Measurements from ENCODE around the gene PPP1R18. TPM values are rescaled to one million over a fixed set of nuclear protein-coding genes. Genes with fewer than 3 reads are reported as not detected.
A peak's percentile ranks its signal among the peaks of the same experiment; 100 is the strongest.

PPP1R18 gene
- total RNA-seq, 2 donors from 2014 or later = 14.5 to 20.0 TPM

DNA sequence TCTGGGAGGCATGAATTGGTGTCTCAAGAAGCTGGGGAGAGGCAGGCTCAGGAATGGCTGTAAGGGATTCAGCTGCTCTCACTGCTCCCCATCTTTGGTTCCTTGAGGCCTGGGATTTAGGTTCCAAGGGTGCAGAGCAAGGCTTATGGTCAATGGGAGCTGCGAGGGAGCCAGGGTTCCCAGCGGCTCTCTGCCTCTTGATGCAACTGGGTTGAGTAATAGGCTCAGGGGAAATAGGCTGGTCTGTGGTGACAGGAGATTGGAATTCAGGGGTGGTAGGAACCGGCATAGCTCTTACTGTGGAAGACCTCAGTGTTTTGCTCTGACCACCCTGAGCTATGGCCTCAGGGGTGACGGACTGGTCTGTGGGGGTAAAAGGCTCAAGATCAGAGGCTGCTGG, 17.4 kb upstream of the PPP1R18 start:
- intact Hi-C loops (cut with DNase I) = no loop called here
- TF ChIP-seq POLR2A (IDR thresholded peaks at IDR 0.05) = no peak
- TF ChIP-seq, protein P1, sequence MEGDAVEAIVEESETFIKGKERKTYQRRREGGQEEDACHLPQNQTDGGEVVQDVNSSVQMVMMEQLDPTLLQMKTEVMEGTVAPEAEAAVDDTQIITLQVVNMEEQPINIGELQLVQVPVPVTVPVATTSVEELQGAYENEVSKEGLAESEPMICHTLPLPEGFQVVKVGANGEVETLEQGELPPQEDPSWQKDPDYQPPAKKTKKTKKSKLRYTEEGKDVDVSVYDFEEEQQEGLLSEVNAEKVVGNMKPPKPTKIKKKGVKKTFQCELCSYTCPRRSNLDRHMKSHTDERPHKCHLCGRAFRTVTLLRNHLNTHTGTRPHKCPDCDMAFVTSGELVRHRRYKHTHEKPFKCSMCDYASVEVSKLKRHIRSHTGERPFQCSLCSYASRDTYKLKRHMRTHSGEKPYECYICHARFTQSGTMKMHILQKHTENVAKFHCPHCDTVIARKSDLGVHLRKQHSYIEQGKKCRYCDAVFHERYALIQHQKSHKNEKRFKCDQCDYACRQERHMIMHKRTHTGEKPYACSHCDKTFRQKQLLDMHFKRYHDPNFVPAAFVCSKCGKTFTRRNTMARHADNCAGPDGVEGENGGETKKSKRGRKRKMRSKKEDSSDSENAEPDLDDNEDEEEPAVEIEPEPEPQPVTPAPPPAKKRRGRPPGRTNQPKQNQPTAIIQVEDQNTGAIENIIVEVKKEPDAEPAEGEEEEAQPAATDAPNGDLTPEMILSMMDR (IDR thresholded peaks at IDR 0.05) = no peak
- Histone ChIP-seq H3K27me3 (no peaks in the 10 kb centered on the region), H3K36me3 (replicated peaks in 1 of 2; ENCODE audit: insufficient read depth in 1 of 2, low read depth in 2 of 2) (no peaks in the 10 kb centered on the region), H3K9me3 (no peaks in the 10 kb centered on the region), H3K27ac (no peak overlapping the region), H3K4me1 (peaks cover 16% of the 10 kb centered on the region), H3K4me3 (no peak overlapping the region)
- ATAC-seq (no peak), DNase-seq (no peak)
- WGBS, 2 donors = 83 to 91% methylated on average over 4 of the region's 4 CpGs

DNA sequence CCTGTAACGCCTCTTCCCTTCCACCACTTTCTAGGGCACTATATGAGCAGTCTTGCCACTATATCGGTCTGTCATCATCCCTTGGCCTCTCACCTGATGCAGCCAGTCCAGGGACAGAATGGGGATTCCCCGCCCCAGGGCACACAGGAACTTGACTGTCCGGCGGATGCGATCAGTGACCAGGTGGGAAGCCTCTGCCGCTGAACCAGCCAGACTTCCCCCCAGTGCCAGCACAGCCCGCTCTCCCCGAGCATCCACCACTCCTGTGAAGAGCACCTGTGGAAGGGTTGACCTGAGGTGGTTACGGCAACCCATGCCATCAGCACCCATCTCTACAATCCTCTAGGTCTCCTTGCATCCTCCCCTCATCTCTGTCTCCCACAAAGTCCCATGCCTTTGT, 16.6 kb upstream of the PPP1R18 start:
- intact Hi-C loops (cut with DNase I) = no loop called here

GRCh38 chr6:30700340-30700739, 13.9 kb upstream of the PPP1R18 start:
- DNase-seq = peak in 1 of 4 donors; percentile 38
- TF ChIP-seq, protein P1 (IDR thresholded peaks at IDR 0.05) = no peak
- no peak for TF ChIP-seq POLR2A (IDR thresholded peaks at IDR 0.05)

More for the DNA sequence above, 16.6 kb upstream of the PPP1R18 start:
- no peaks in the 10 kb centered on the region for H3K27me3 ChIP-seq
- H3K27ac ChIP-seq = no peak overlapping the region
- no peaks in the 10 kb centered on the region for H3K9me3 ChIP-seq
- no peak for TF ChIP-seq POLR2A (IDR thresholded peaks at IDR 0.05)
- TF ChIP-seq, protein P1 (IDR thresholded peaks at IDR 0.05) = no peak
- DNase-seq (no peak), ATAC-seq (no peak)
- H3K4me3 ChIP-seq = no peak overlapping the region
- WGBS, 2 donors = 95 to 97% methylated on average over 10 of the region's 10 CpGs
- no peaks in the 10 kb centered on the region for H3K36me3 ChIP-seq (replicated peaks in 1 of 2; ENCODE audit: insufficient read depth in 1 of 2, low read depth in 2 of 2)
- H3K4me1 ChIP-seq = peaks cover 14% of the 10 kb centered on the region

GRCh38 chr6:30696432-30696831, 10.0 kb upstream of the PPP1R18 start:
- peak overlapping the region in 3 of 4 donors; percentile 70 to 77 (median 75) for H3K27ac ChIP-seq
- no peak overlapping the region for H3K4me3 ChIP-seq
- TF ChIP-seq, protein P1 (IDR thresholded peaks at IDR 0.05) = no peak
- TF ChIP-seq POLR2A (IDR thresholded peaks at IDR 0.05) = no peak
- intact Hi-C loops (cut with DNase I) = no loop called here
- no peaks in the 10 kb centered on the region for H3K9me3 ChIP-seq
- WGBS, 2 donors = 93 to 94% methylated on average over 5 of the region's 5 CpGs
- ATAC-seq = no peak
- H3K36me3 ChIP-seq (replicated peaks in 1 of 2; ENCODE audit: insufficient read depth in 1 of 2, low read depth in 2 of 2) = no peaks in the 10 kb centered on the region
- no peaks in the 10 kb centered on the region for H3K27me3 ChIP-seq
- no peak for DNase-seq
- peaks cover 30% of the 10 kb centered on the region for H3K4me1 ChIP-seq

More at GRCh38 chr6:30700340-30700739, 13.9 kb upstream of the PPP1R18 start:
- intact Hi-C loops (cut with DNase I) = no loop called here
- Histone ChIP-seq H3K27me3 (no peaks in the 10 kb centered on the region), H3K4me3 (no peak overlapping the region), H3K4me1 (peaks cover 11% of the 10 kb centered on the region), H3K36me3 (replicated peaks in 1 of 2; ENCODE audit: insufficient read depth in 1 of 2, low read depth in 2 of 2) (no peaks in the 10 kb centered on the region), H3K27ac (no peak overlapping the region), H3K9me3 (no peaks in the 10 kb centered on the region)
- 61 to 83% methylated on average over 4 of the region's 4 CpGs for WGBS, 2 donors
- no peak for ATAC-seq

DNA sequence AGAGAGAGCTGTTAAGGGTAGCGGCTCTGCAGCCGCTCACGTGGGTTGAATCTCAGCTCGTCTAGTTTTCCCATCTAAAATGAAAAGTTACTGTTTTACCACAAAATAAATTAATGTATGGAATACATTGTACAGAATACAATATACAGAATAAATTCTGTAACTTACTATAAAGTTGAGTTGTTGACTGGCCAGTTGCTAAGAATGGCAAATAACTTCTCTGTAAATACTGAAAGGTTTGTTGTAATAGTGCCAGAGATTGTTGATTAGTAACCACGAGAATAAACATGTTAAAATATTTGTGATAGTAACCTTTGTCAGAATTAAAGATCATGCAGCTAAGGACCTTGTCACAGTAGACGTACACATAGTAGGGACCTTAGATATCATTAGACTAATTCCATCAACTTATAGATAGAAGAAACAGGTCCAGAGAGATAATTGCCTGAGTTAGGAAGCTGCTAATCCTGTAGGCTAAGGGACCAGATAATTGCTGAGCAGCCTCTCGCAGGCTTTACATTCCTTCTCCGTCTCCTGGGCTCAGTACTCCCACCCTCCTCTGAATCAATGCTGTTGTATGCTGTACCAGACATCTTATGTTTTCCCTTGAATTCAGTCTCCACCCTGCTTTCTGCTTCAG, 4.9 kb upstream of the PPP1R18 start:
- Histone ChIP-seq H3K27me3 (no peaks in the 10 kb centered on the region), H3K4me1 (peaks cover 66% of the 10 kb centered on the region), H3K4me3 (peak overlapping the region in 1 of 2 donors; percentile 62), H3K9me3 (no peaks in the 10 kb centered on the region), H3K36me3 (replicated peaks in 1 of 2; ENCODE audit: insufficient read depth in 1 of 2, low read depth in 2 of 2) (no peaks in the 10 kb centered on the region), H3K27ac (peak overlapping the region; percentile 64 to 98 (median 82))
- WGBS, 2 donors = 9 to 11% methylated on average over 8 of the region's 8 CpGs
- TF ChIP-seq POLR2A (IDR thresholded peaks at IDR 0.05) = no peak
- TF ChIP-seq, protein P1 (IDR thresholded peaks at IDR 0.05) = no peak
- no peak for ATAC-seq
- no peak for DNase-seq
- intact Hi-C loops (cut with DNase I) = no loop called here

All from body of pancreas (tissue), 4 donors.